ENCODE measurements around the gene SLC7A7. TPM values are rescaled to one million over a fixed set of nuclear protein-coding genes. Genes with fewer than 3 reads are reported as not detected.

Gene SLC7A7
- total RNA-seq, 2 experiments from 2014 or later, result 0.89 to 1.1 TPM

DNA sequence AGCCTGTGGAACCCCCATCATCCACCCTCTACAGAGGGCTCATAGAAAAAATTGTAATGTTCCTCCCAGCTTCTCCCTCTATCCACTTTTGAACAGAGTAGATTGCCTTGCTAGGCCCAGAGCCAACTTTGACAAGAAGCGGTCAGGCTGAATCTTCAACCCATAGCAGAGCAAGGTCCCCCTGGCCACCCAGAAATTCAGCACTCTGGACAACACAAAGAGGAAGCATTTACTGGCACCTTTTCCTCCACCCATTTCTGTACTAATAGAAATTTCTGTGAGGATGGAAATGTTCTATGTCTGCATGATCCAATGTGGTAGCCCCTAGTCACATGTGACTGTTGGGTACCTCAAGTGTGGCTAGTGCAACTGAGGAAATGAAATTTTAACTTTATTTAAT lies 91.4 kb downstream of the SLC7A7 start:
- intact Hi-C loops (cut with DNase I, micrococcal nuclease), result no loop called here
- Histone ChIP-seq H3K4me3 (ENCODE audit: low read length) (no peak overlapping the region), H3K9me3 (ENCODE audit: control insufficient read depth in 1 of 2, insufficient read depth in 1 of 2, low read length in 2 of 2) (peaks cover 0 to 5% of the 10 kb centered on the region in 2 experiments), H3K27me3 (ENCODE audit: control insufficient read depth in 1 of 2, insufficient read depth in 2 of 2, low read length in 2 of 2) (peaks cover 0 to 2% of the 10 kb centered on the region in 2 experiments), H3K4me1 (ENCODE audit: insufficient read depth, low read length) (no peaks in the 10 kb centered on the region), H3K27ac (ENCODE audit: low read depth in 1 of 2, low read length in 2 of 2) (no peak overlapping the region), H3K36me3 (ENCODE audit: insufficient read depth, low read length) (no peaks in the 10 kb centered on the region)
- ATAC-seq (ENCODE audit: poor library complexity) (no peak), DNase-seq (no peak)
- CTCF ChIA-PET, result no interaction called here
- H3K4me3 Mint-ChIP-seq, result no peak overlapping the region
- H3K36me3 Mint-ChIP-seq (ENCODE audit: low read depth), result no peaks in the 10 kb centered on the region
- TF ChIP-seq, protein P1, sequence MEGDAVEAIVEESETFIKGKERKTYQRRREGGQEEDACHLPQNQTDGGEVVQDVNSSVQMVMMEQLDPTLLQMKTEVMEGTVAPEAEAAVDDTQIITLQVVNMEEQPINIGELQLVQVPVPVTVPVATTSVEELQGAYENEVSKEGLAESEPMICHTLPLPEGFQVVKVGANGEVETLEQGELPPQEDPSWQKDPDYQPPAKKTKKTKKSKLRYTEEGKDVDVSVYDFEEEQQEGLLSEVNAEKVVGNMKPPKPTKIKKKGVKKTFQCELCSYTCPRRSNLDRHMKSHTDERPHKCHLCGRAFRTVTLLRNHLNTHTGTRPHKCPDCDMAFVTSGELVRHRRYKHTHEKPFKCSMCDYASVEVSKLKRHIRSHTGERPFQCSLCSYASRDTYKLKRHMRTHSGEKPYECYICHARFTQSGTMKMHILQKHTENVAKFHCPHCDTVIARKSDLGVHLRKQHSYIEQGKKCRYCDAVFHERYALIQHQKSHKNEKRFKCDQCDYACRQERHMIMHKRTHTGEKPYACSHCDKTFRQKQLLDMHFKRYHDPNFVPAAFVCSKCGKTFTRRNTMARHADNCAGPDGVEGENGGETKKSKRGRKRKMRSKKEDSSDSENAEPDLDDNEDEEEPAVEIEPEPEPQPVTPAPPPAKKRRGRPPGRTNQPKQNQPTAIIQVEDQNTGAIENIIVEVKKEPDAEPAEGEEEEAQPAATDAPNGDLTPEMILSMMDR (IDR thresholded peaks at IDR 0.05), result no peak
- no peaks in the 10 kb centered on the region for H3K4me1 Mint-ChIP-seq (ENCODE audit: low read depth)
- no peaks in the 10 kb centered on the region for H3K9me3 Mint-ChIP-seq
- no peak overlapping the region for H3K27ac Mint-ChIP-seq
- H3K27me3 Mint-ChIP-seq, result peaks cover 4% of the 10 kb centered on the region
- POLR2A ChIA-PET, result no interaction called here

Other genes with a start within 250 kb of the SLC7A7 start
- gene DAD1, start 226.2 kb downstream of the SLC7A7 start, total RNA-seq, result 10 to 100 TPM; 41.8 to 44.1 TPM
- gene ABHD4, start 217.1 kb downstream of the SLC7A7 start, total RNA-seq, result 1 to 10 TPM; 7.1 to 8.9 TPM
- not detected for gene OR6J1, start 171.1 kb downstream of the SLC7A7 start, total RNA-seq
- gene OXA1L, start 48.7 kb downstream of the SLC7A7 start, total RNA-seq, result 100 to 1,000 TPM; 176 to 177 TPM
- 10 to 100 TPM; 27.6 to 29.4 TPM for gene MRPL52, start 14.5 kb upstream of the SLC7A7 start, total RNA-seq
- 1 to 10 TPM; 2.6 to 2.9 TPM for gene MMP14, start 21.1 kb upstream of the SLC7A7 start, total RNA-seq
- gene LRP10, start 56.3 kb upstream of the SLC7A7 start, total RNA-seq, result 10 to 100 TPM; 52.4 to 54.6 TPM
- 1 to 10 TPM; 9.2 to 9.4 TPM for gene REM2, start 67.8 kb upstream of the SLC7A7 start, total RNA-seq
- 100 to 1,000 TPM in 1 of 2 experiments, 10 to 100 TPM in 1; 87.9 to 111 TPM for gene RBM23, start 103.7 kb upstream of the SLC7A7 start, total RNA-seq
- 10 to 100 TPM; 15.6 to 19.3 TPM for gene PRMT5, start 113.9 kb upstream of the SLC7A7 start, total RNA-seq
- gene HAUS4, start 141.7 kb upstream of the SLC7A7 start, total RNA-seq, result 10 to 100 TPM; 17.5 to 19.6 TPM
- 1 to 10 TPM in 1 of 2 experiments, under 1 TPM in 1; 0.67 to 1.1 TPM for gene AJUBA, start 167.1 kb upstream of the SLC7A7 start, total RNA-seq
- 1 to 10 TPM; 7.6 to 8.4 TPM for gene C14orf93, start 194.7 kb upstream of the SLC7A7 start, total RNA-seq
- gene PSMB5, start 219.5 kb upstream of the SLC7A7 start, total RNA-seq, result 10 to 100 TPM; 20.1 to 24.5 TPM
- under 1 TPM; 0.16 to 0.31 TPM for gene PSMB11, start 226.8 kb upstream of the SLC7A7 start, total RNA-seq
- 1 to 10 TPM; 3.3 to 3.7 TPM for gene CDH24, start 242.1 kb upstream of the SLC7A7 start, total RNA-seq

Data from CD4-positive, alpha-beta T cell (primary cell).